ENCODE data around the gene TLN1. TPM values are rescaled to one million over a fixed set of nuclear protein-coding genes. Genes with fewer than 3 reads are reported as not detected.

TLN1 gene
- polyA plus RNA-seq, 3 donors = 46.6 to 251 (median 93.0) TPM

- no peak for DNase-seq
- H3K36me3 ChIP-seq (replicated peaks in 1 of 2; ENCODE audit: control insufficient read depth in 1 of 2, insufficient read depth in 2 of 2, low read length in 2 of 2) = no peaks in the 10 kb centered on the region
- intact Hi-C loops (cut with micrococcal nuclease) = no loop called here
Observed at GRCh38 chr9:35766997-35767396, 35.0 kb upstream of the TLN1 start.

GRCh38 chr9:35763803-35764202, 31.8 kb upstream of the TLN1 start:
- H3K4me3 Mint-ChIP-seq = no peak overlapping the region
- Histone ChIP-seq H3K4me3 (replicated peaks in 1 of 3; ENCODE audit: low read depth in 2 of 3, low read length in 3 of 3) (no peak overlapping the region), H3K9me3 (replicated peaks in 1 of 2; ENCODE audit: control insufficient read depth in 1 of 2, insufficient read depth in 1 of 2, low read length in 2 of 2) (no peaks in the 10 kb centered on the region), H2AFZ (ENCODE audit: insufficient read depth, low read depth, low read length, poor library complexity, severe bottlenecking) (no peak overlapping the region), H3K36me3 (replicated peaks in 1 of 2; ENCODE audit: control insufficient read depth in 1 of 2, insufficient read depth in 2 of 2, low read length in 2 of 2) (no peaks in the 10 kb centered on the region), H4K20me1 (ENCODE audit: insufficient read depth, low read length) (no peaks in the 10 kb centered on the region), H3K9ac (ENCODE audit: insufficient read depth, low read length, poor library complexity, severe bottlenecking) (no peak overlapping the region), H3K27ac (ENCODE audit: low read depth in 1 of 2, low read length in 2 of 2) (no peak overlapping the region), H3K4me1 (ENCODE audit: control insufficient read depth in 1 of 2, insufficient read depth in 2 of 2, low read length in 2 of 2) (peaks cover 1 to 3% of the 10 kb centered on the region in 2 donors), H3K79me2 (ENCODE audit: insufficient read depth, low read length) (no peaks in the 10 kb centered on the region), H3K4me2 (replicated peaks; ENCODE audit: extremely low read depth, low read length, poor library complexity, severe bottlenecking) (no peak overlapping the region), H3K27me3 (ENCODE audit: control insufficient read depth in 2 of 2, insufficient read depth in 2 of 2, low read length in 2 of 2) (no peaks in the 10 kb centered on the region)
- no peak for TF ChIP-seq CTCF (IDR thresholded peaks at IDR 0.05)
- WGBS (ENCODE audit: insufficient coverage) = no CpG with 5 or more reads among the region's 1 CpG
- H3K27me3 Mint-ChIP-seq (ENCODE audit: low read depth in 3 of 3) = peaks cover 0 to 4% (median 2%) of the 10 kb centered on the region in 3 donors
- H3K36me3 Mint-ChIP-seq = no peaks in the 10 kb centered on the region
- peaks cover 0 to 3% (median 3%) of the 10 kb centered on the region in 7 donors for H3K9me3 Mint-ChIP-seq
- peaks cover 13% of the 10 kb centered on the region for H3K4me1 Mint-ChIP-seq
- intact Hi-C loops (cut with micrococcal nuclease) = no loop called here
- DNase-seq = no peak
- H3K27ac Mint-ChIP-seq = no peak overlapping the region

More at GRCh38 chr9:35766997-35767396, 35.0 kb upstream of the TLN1 start:
- WGBS (ENCODE audit: insufficient coverage) = no CpG with 5 or more reads among the region's 2 CpGs
- TF ChIP-seq CTCF (IDR thresholded peaks at IDR 0.05) = no peak
- Histone ChIP-seq H3K4me3 (replicated peaks in 1 of 3; ENCODE audit: low read depth in 2 of 3, low read length in 3 of 3) (no peak overlapping the region), H3K27me3 (ENCODE audit: control insufficient read depth in 2 of 2, insufficient read depth in 2 of 2, low read length in 2 of 2) (no peaks in the 10 kb centered on the region), H2AFZ (ENCODE audit: insufficient read depth, low read depth, low read length, poor library complexity, severe bottlenecking) (no peak overlapping the region), H3K9me3 (replicated peaks in 1 of 2; ENCODE audit: control insufficient read depth in 1 of 2, insufficient read depth in 1 of 2, low read length in 2 of 2) (no peaks in the 10 kb centered on the region), H3K4me2 (replicated peaks; ENCODE audit: extremely low read depth, low read length, poor library complexity, severe bottlenecking) (no peak overlapping the region), H3K27ac (ENCODE audit: low read depth in 1 of 2, low read length in 2 of 2) (no peak overlapping the region), H3K4me1 (ENCODE audit: control insufficient read depth in 1 of 2, insufficient read depth in 2 of 2, low read length in 2 of 2) (no peaks in the 10 kb centered on the region), H3K79me2 (ENCODE audit: insufficient read depth, low read length) (no peaks in the 10 kb centered on the region), H3K9ac (ENCODE audit: insufficient read depth, low read length, poor library complexity, severe bottlenecking) (no peak overlapping the region), H4K20me1 (ENCODE audit: insufficient read depth, low read length) (no peaks in the 10 kb centered on the region)
- H3K36me3 Mint-ChIP-seq = no peaks in the 10 kb centered on the region
- no peaks in the 10 kb centered on the region for H3K4me1 Mint-ChIP-seq
- no peak overlapping the region for H3K4me3 Mint-ChIP-seq
- H3K27me3 Mint-ChIP-seq (ENCODE audit: low read depth in 3 of 3) = peaks cover 0 to 2% (median 0%) of the 10 kb centered on the region in 3 donors
- H3K27ac Mint-ChIP-seq = no peak overlapping the region
- peaks cover 0 to 3% (median 3%) of the 10 kb centered on the region in 7 donors for H3K9me3 Mint-ChIP-seq

All from CD14-positive monocyte (primary cell).